ENCODE data around the gene PAN2. TPM values are rescaled to one million over a fixed set of nuclear protein-coding genes. Genes with fewer than 3 reads are reported as not detected.

Gene PAN2
- total RNA-seq, 2 donors from 2014 or later: 46.4 to 53.8 TPM

DNA sequence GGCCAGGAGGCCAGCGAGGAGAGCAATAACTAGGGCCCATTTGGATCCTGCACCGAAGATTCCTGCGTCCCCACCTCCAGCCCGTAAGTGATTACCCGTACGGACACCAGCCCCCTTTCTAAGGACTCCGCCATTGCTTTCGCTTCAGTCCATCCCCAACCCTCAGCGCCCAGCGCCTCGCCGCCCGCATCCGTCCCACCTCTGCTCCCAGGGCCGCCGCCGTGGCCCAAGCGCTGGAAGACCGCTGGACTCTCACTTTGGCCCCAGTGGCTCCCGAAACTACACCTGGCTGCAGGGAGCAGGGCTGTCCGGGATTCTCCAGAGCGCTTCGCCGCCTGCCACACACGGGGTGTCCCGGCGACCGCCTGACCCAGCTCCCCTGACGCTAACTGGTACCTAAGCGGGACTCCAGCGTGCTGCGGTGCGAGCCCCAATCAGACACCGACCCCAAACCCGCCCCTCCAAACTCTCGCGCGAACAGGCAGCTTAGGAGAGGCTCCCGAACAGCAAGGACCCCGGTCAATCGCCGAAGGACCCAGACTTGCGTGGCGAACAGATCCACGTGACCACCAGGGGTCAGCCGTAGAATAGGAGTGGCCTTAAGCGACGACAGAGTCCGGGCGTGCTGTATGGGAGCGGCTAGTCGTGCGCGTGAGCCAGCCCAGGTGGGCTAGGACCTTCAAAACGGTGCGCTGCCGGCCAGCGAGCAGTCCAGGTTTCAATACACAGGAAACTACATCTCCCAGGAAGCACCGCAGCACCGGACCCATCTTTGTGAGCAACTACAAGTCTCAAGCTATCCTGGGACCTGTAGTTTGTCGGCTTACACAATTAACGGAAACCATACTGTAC is 18.0 kb downstream of the PAN2 start, which contains the start of gene CNPY2:
Gene CNPY2, minus strand, starts transcription at position 367 of the 852 bp plus-strand sequence. CDS start 771 bp downstream, outside the sequence.
- intact Hi-C loops (cut with DNase I, micrococcal nuclease): loop anchor here in 1 of 2 donors (10.0 kb wide), 1 partner anchor 149 kb away; the partner anchor contains the start of gene SPRYD4
- DNase-seq (peak; percentile 96 to 97), ATAC-seq (peak; percentile 88)

DNA sequence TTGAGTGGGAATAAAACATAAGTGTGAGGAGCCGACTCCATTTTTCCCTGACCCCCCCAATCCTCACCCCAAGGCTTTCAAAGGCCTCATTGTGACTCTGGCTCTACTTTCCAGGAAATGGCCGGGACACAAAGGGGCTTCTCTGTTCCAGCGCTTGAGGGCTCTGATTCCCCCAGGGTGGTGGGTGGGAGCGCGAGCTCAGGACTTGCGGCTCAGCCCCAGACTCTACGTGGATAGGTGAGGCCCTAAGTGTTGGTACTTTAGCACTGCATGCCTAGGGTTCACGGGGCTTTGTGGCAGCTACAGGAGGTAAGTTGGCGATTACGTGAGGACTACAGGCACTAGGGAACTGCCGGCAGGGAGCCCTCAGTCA is 18.6 kb downstream of the PAN2 start:
- ATAC-seq (peak; percentile 32), DNase-seq (no peak)
- intact Hi-C loops (cut with DNase I, micrococcal nuclease): loop anchor here in 1 of 2 donors (10.0 kb wide), 1 partner anchor 150 kb away; the partner anchor contains the start of gene SPRYD4

DNA sequence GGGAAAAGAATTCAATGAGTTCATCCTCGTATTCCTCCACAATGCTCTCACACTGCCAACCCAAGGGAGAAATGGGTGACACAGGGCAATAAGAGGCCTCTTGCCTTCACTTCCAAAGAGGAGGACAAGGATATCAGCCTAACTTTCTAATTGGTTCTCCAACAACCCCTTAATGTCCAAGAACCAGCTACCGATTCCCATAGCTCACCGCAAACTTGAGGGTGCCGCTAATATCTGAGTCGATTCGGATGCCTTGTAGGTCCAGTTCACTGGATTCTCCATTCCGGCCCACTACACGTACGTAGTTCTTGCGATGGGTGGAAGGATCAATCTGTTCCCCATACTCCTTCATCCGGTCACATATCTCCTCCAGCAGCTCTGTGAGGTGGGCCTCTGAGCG is 22.8 kb downstream of the PAN2 start:
- intact Hi-C loops (cut with DNase I, micrococcal nuclease): loop anchor here in 1 of 2 donors (10.0 kb wide), 1 partner anchor 154 kb away; the partner anchor contains the start of gene SPRYD4
- ATAC-seq (no peak), DNase-seq (no peak)

- intact Hi-C loops (cut with DNase I, micrococcal nuclease): no loop called here
Measured at GRCh38 chr12:56308714-56309113, 25.1 kb downstream of the PAN2 start.

DNA sequence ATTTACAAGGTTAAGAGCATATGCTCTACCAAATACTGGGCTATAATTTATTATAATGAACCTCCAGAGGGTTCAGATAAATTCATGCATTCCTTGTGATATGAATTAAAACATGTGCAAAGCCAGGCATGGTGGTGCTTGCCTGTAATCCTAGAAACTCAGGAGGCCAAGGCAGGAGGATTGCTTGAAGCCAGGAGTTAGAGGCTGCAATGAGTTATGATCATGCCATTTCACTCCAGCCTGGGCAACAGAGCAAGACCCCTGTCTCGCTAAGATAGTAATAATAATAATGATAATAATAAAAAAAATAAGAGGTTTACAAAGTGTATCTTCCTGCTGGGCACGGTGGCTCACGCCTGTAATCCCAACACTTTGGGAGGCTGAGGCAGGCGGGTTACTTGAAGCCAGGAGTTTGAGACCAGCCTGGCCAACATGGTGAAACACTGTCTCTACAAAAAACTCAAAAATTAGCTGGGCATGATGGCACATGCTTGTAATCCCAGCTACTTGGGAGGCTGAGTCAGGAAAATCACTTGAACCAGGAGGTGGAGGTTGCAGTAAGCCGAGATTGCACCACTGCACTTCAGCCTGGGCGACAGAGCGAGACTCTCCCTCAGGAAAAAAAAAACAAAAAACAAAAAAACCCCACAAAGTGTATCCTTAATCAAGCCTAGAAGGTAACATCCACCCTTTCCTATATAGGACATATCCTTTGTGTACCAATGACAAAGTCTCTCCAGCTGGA is 26.4 kb downstream of the PAN2 start:
- DNase-seq (no peak), ATAC-seq (no peak)
- intact Hi-C loops (cut with DNase I, micrococcal nuclease): no loop called here

More at GRCh38 chr12:56308714-56309113, 25.1 kb downstream of the PAN2 start:
- ATAC-seq: no peak
- DNase-seq: no peak

DNA sequence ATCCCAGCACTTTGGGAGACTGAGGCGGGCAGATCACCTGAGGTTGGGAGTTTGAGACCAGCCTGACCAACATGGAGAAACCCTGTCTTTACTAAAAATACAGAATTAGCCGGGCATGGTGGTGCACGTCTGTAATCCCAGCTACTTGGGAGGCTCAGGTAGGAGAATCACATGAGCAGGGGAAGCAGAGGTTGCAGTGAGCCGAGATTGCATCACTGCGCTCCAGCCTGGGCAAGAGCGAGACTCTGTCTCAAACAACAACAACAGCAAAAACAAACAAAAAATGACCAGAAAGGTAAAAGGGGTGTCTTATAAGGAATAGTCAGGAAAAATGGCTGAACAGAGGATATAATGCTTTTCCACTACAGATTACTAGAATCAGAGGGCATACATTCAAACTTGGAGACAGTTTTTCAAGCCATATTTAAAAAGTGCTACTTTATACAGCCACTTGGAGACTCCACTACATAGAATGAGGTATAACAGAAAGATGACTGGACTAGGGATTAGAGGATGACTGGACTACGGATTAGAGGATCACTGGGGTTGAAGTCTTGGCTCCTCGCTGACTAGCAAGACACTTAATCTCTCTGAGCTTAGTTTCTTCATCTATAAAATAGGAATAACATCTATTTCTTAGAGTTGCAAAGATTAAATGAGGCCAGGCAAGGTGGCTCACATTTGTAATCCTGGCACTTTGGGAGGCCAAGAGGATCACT is 28.8 kb downstream of the PAN2 start:
- ATAC-seq (no peak), DNase-seq (no peak)
- intact Hi-C loops (cut with DNase I, micrococcal nuclease): no loop called here

GRCh38 chr12:56304276-56304675 is 29.5 kb downstream of the PAN2 start:
- ATAC-seq: no peak
- intact Hi-C loops (cut with DNase I, micrococcal nuclease): no loop called here
- DNase-seq: no peak

DNA sequence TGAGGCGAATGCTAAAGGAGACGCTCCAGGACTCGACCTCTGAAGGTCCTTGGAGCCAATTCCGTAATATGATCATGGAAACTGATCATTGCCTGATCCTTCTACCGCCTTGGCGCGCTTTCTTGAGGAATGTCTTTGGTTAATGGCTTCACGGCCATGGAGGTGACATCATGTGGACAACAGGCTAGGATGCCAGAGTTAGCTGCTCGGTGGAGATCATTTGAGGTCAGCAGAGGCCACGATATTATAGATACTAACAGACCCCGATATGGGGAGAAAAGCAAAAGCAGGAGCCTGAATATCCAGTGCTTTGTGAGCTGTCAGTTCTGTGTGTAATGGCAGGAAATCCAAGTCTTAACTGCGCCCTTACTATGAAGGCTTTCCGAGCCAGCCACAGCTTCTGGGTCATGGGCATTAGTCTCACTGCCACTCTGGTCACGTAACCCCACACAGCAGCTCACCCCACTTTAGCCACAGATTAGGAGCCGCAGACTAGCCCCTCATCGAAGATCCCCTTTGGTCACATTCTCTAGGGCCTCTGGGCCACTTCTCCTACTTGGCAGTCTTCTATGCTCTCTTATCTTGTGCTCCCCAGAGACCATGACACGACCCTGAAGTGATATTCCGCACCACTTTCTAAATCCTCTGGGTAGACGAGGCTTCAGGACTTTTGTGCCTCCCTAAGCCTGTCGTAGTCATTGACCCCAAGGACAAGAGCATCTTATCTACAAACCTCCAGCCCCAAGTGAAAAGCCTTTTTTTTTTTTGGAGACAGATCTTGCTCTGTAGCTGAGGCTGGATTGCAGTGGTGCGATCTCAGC is 32.9 kb downstream of the PAN2 start:
- DNase-seq (peak; percentile 14 to 38), ATAC-seq (peak; percentile 10)
- intact Hi-C loops (cut with DNase I, micrococcal nuclease): no loop called here

- ATAC-seq (peak; percentile 92), DNase-seq (peak; percentile 99 to 100)
- intact Hi-C loops (cut with DNase I, micrococcal nuclease): no loop called here
Measured at GRCh38 chr12:56299853-56300643, 33.8 kb downstream of the PAN2 start, which contains the start of gene CS. TSS of gene CS (minus strand) at chr12:56300330. CDS start at chr12:56300201, 129 bp downstream.

GRCh38 chr12:56299308-56299852 is 34.4 kb downstream of the PAN2 start:
- intact Hi-C loops (cut with DNase I, micrococcal nuclease): no loop called here
- ATAC-seq (peak; percentile 64), DNase-seq (peak; percentile 53 to 59)

- no peak for ATAC-seq
- DNase-seq: no peak
- intact Hi-C loops (cut with DNase I, micrococcal nuclease): no loop called here
Measured at GRCh38 chr12:56298828-56299227, 35.0 kb downstream of the PAN2 start.

DNA sequence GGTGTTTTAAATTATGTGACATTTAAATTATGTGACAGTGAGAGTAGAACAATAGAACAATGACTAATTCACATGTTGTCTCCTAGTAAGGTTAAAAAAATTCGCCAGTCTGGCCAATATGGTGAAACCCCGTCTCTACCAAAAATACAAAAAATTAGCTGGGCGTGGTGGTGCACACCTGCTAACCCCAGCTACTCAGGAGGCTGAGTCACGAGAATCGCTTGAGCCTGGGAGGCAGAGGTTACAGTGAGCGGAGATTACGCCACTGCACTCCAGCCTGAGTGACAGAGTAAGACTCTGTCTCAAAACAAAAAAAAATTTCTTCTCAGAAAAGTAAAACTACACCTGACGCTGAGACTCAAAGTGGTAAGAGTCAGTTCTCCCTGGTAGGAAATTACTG is 36.4 kb downstream of the PAN2 start:
- intact Hi-C loops (cut with DNase I, micrococcal nuclease): no loop called here
- ATAC-seq: no peak

DNA sequence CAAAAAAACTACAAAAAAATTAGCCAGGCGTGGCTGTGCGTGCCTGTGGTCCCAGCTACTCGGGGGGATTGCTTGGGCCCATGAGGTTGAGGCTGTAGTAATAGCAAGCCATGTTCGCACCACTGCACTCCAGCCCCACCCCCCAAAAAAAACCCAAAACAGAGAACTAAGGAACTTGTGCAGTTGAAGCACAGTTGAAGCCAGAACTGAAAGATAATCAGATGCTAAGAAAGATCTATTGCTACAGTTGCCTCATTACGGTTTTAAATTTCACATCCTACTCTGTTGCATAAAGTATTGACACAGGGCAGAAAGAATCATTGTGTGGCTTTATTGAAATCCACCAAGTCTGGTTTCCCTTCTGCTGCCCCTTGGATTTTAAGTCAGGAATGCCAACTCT is 37.5 kb downstream of the PAN2 start:
- no peak for DNase-seq
- intact Hi-C loops (cut with DNase I, micrococcal nuclease): no loop called here
- ATAC-seq: no peak

More for the DNA sequence above, 36.4 kb downstream of the PAN2 start:
- no peak for DNase-seq

DNA sequence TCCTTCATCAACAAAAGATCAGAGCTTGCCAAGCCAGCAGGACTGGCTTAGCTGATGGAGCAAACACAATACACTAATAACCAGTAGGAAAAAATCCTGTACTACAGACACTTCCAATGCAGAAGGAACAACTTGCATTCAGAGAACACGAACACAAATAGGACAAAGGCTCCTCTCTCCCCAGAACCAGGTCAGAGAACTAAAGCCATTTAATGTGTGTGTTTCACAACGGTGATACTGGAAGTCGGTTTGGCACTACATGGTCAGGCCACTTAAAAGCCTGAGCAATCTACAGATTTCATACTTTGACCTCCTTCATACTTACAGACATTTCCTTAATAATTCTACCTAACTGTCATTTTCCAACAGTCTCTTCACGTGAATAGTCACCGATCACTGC is 40.0 kb downstream of the PAN2 start:
- no peak for ATAC-seq
- intact Hi-C loops (cut with DNase I, micrococcal nuclease): no loop called here
- no peak for DNase-seq

DNA sequence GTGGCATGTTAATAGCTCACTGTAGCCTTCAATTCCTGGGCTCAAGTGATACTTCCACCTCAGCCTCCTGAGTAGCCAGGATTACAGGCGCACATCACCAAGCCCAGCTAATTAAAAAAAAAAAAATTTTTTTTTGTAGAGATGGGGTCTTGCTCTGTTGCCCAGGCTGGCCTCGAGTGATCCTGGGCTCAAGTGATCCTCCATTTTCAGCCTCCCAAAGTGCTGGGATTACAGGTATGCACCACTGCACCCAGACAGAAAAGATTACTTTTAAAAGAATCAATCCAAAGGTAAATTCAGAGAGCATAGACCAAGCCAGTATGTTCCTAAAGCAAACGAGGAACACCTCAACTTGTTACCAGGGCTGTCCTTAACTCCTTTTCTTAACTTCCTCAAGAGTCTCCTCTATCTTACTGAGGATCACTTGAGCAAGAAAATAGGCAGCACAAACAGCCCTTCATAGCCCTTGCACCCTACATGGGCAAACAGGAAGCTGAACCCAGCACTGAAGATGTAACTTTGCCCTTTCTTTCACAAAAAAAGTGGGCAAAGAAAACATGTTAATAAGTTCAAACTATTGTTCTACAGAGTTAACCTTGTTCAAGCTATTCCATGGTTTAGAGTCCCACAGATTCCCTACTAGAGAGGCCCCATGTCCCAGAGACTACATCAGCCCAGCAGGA is 45.0 kb downstream of the PAN2 start:
- intact Hi-C loops (cut with DNase I, micrococcal nuclease): no loop called here
- no peak for ATAC-seq
- no peak for DNase-seq

DNA sequence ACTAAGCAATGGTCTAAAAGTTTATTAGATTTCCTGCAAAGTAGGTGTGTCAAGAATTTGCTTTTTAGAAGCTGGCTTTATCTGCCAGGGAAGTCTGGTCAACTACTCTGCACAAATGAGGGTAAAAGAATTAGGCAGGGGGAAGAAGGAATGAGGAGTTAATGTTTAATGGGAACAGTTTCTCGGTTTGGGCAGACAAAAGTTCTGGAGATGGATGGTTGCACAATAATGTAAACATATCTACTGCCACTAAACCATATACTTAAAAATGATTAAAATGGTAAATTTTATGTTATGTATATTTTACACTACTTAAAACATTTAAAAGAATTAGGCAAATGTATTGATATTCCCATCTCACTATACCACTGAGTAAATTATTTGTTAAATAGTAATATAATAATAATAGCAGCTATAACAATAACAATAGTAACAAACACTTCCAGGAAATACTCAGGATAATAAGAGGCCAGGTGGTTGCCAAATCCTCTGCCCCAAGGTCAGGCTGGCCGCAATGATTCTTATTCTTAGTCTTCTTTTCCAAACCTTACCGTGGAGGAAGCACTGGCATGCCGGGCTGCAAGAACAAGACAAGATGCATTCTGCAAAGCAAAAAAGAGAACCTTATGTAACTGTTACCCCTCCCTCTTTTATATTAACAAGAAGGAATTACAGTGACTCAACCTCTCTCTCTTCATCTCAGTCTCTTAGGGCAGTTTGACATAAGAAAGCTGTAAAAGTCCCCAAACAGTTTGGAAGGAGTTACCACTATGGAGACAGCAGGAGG is 47.6 kb downstream of the PAN2 start:
- intact Hi-C loops (cut with DNase I, micrococcal nuclease): no loop called here
- DNase-seq: no peak
- ATAC-seq: no peak

Data from left colon (tissue), 2 donors.